ENCODE data around the gene CIC. TPM values are rescaled to one million over a fixed set of nuclear protein-coding genes. Genes with fewer than 3 reads are reported as not detected.
A peak's percentile ranks its signal among the peaks of the same experiment; 100 is the strongest.

CIC gene
- total RNA-seq, 2 donors from 2014 or later: 40.5 to 61.0 TPM

- H3K4me3 ChIP-seq: no peak overlapping the region
Observed at GRCh38 chr19:42303101-42303464, 34.0 kb downstream of the CIC start.

GRCh38 chr19:42303876-42304275, 34.8 kb downstream of the CIC start:
- peaks cover 20% of the 10 kb centered on the region for H3K4me1 ChIP-seq
- no peak for ATAC-seq
- intact Hi-C loops (cut with DNase I): no loop called here

More at GRCh38 chr19:42303101-42303464, 34.0 kb downstream of the CIC start:
- TF ChIP-seq POLR2A (IDR thresholded peaks at IDR 0.05) (no peak), CTCF (IDR thresholded peaks at IDR 0.05) (no peak)
- Histone ChIP-seq H3K36me3 (replicated peaks in 1 of 2; ENCODE audit: insufficient read depth in 1 of 2, low read depth in 2 of 2) (no peaks in the 10 kb centered on the region), H3K27ac (peak overlapping the region in 3 of 4 donors; percentile 50 to 74 (median 72)), H3K27me3 (no peaks in the 10 kb centered on the region), H3K4me1 (peaks cover 20% of the 10 kb centered on the region), H3K9me3 (no peaks in the 10 kb centered on the region)
- WGBS, 2 donors: 57 to 67% methylated on average over 10 to 11 of the region's 11 CpGs
- ATAC-seq (no peak), DNase-seq (no peak)
- intact Hi-C loops (cut with DNase I): no loop called here

GRCh38 chr19:42306646-42307045, 37.6 kb downstream of the CIC start:
- Histone ChIP-seq H3K36me3 (replicated peaks in 1 of 2; ENCODE audit: insufficient read depth in 1 of 2, low read depth in 2 of 2) (no peaks in the 10 kb centered on the region), H3K4me1 (peaks cover 13% of the 10 kb centered on the region), H3K27me3 (no peaks in the 10 kb centered on the region), H3K9me3 (no peaks in the 10 kb centered on the region), H3K4me3 (no peak overlapping the region), H3K27ac (no peak overlapping the region)
- whole genome bisulfite sequencing, 2 donors: 87 to 89% methylated on average over 21 to 22 of the region's 22 CpGs
- TF ChIP-seq CTCF (IDR thresholded peaks at IDR 0.05) (no peak), POLR2A (IDR thresholded peaks at IDR 0.05) (no peak)
- DNase-seq: no peak
- intact Hi-C loops (cut with DNase I): no loop called here
- ATAC-seq: no peak

More at GRCh38 chr19:42303876-42304275, 34.8 kb downstream of the CIC start:
- no peaks in the 10 kb centered on the region for H3K36me3 ChIP-seq (replicated peaks in 1 of 2; ENCODE audit: insufficient read depth in 1 of 2, low read depth in 2 of 2)
- no peak for TF ChIP-seq CTCF (IDR thresholded peaks at IDR 0.05)
- no peak for TF ChIP-seq POLR2A (IDR thresholded peaks at IDR 0.05)
- no peaks in the 10 kb centered on the region for H3K27me3 ChIP-seq
- H3K4me3 ChIP-seq: no peak overlapping the region
- no peaks in the 10 kb centered on the region for H3K9me3 ChIP-seq
- DNase-seq: no peak
- 80 to 87% methylated on average over 8 of the region's 8 CpGs for WGBS, 2 donors
- no peak overlapping the region for H3K27ac ChIP-seq

- 80 to 90% methylated on average over 4 to 12 of the region's 14 CpGs for WGBS, 2 donors
- TF ChIP-seq POLR2A (IDR thresholded peaks at IDR 0.05) (no peak), CTCF (IDR thresholded peaks at IDR 0.05) (no peak)
- DNase-seq (no peak), ATAC-seq (no peak)
- intact Hi-C loops (cut with DNase I): no loop called here
- Histone ChIP-seq H3K9me3 (no peaks in the 10 kb centered on the region), H3K4me3 (no peak overlapping the region), H3K27me3 (no peaks in the 10 kb centered on the region), H3K36me3 (replicated peaks in 1 of 2; ENCODE audit: insufficient read depth in 1 of 2, low read depth in 2 of 2) (no peaks in the 10 kb centered on the region), H3K27ac (no peak overlapping the region), H3K4me1 (peaks cover 15% of the 10 kb centered on the region)
Observed at GRCh38 chr19:42309686-42310085, 40.6 kb downstream of the CIC start.

GRCh38 chr19:42311657-42312056, 42.6 kb downstream of the CIC start:
- intact Hi-C loops (cut with DNase I): no loop called here
- Histone ChIP-seq H3K9me3 (no peaks in the 10 kb centered on the region), H3K4me3 (no peak overlapping the region), H3K27me3 (no peaks in the 10 kb centered on the region), H3K36me3 (replicated peaks in 1 of 2; ENCODE audit: insufficient read depth in 1 of 2, low read depth in 2 of 2) (no peaks in the 10 kb centered on the region), H3K4me1 (peaks cover 15% of the 10 kb centered on the region), H3K27ac (no peak overlapping the region)
- 57 to 67% methylated on average over 2 of the region's 2 CpGs for WGBS, 2 donors
- TF ChIP-seq CTCF (IDR thresholded peaks at IDR 0.05) (no peak), POLR2A (IDR thresholded peaks at IDR 0.05) (no peak)
- DNase-seq (no peak), ATAC-seq (no peak)

Data from body of pancreas (tissue), 4 donors.